SU-DHL-6 (cell line): ENCODE data around the gene RPL19.

Experiments
- CTCF ChIP-seq: fragments of 200-600 bp; sonication (generic); IDR thresholded peaks from one replicate; pipeline ENCODE4 v1.5.1; 2017; ENCODE audit warnings: antibody characterized with exemption, mild to moderate bottlenecking, low read length, moderate library complexity; ENCODE audit not compliant: insufficient read depth, poor library complexity, severe bottlenecking
- EZH2phosphoT487 ChIP-seq: fragments of 200-600 bp; sonication (generic), shearing (Covaris generic); conservative IDR thresholded peaks from 2 replicates; pipeline ENCODE4 v1.6.1; 2018; ENCODE audit warnings: mild to moderate bottlenecking, antibody characterized with exemption, low read length, moderate library complexity, mixed read lengths

GRCh38 chr17:39178536-39178935 lies 21.5 kb upstream of the RPL19 start:
- no peak for TF ChIP-seq CTCF
- TF ChIP-seq EZH2phosphoT487, result no peak
